Astrocyte (in vitro differentiated cells and primary cell): Measurements from ENCODE around the gene PPM1L. TPM values are rescaled to one million over a fixed set of nuclear protein-coding genes. Genes with fewer than 3 reads are reported as not detected.

Experiments
- total RNA-seq: library from RNA; stranded (reverse); gene quantifications from 2 replicates; pipeline ENCODE4 v1.2.1, GENCODE V29; 2021

The PPM1L gene
- total RNA-seq, 1 donor from 2014 or later = 6.3 TPM

Other genes with a start within 250 kb of the PPM1L start
- 80.8 and 105 TPM in 2 replicates for gene KPNA4, start 190.7 kb upstream of the PPM1L start, total RNA-seq
- gene ARL14, start 79.1 kb upstream of the PPM1L start, total RNA-seq = 0.16 and 0.22 TPM in 2 replicates